ENCODE results near the gene FAM3D. TPM values are rescaled to one million over a fixed set of nuclear protein-coding genes. Genes with fewer than 3 reads are reported as not detected.
"Not testable (repeated sequence)": the region's sequence is repeated elsewhere in the genome, so short reads cannot be mapped to it uniquely, and the experiment has no call there.

The FAM3D gene
- polyA plus RNA-seq, 5 donors = 2.6 to 4.8 (median 3.7) TPM

DNA sequence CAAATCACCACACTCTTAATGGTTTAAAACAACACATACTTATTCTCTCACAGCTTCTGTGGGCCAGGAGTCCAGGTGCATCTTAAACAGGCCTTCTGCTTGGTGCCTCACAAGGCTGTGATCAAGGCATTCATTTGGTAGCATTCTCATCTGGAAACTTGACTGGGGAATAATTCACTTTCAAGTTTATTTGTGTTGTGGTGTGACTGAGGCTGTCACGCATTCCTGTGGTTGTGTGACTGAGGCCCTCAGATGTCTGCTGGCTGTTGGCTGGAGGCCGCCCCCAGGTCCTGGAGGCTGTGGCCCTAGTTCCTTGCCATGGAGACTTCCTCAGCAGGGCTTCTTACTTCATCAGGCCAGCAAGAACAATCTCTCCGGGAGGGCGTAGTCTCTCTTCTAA lies 16.9 kb upstream of the FAM3D start:
- no peak for DNase-seq

DNA sequence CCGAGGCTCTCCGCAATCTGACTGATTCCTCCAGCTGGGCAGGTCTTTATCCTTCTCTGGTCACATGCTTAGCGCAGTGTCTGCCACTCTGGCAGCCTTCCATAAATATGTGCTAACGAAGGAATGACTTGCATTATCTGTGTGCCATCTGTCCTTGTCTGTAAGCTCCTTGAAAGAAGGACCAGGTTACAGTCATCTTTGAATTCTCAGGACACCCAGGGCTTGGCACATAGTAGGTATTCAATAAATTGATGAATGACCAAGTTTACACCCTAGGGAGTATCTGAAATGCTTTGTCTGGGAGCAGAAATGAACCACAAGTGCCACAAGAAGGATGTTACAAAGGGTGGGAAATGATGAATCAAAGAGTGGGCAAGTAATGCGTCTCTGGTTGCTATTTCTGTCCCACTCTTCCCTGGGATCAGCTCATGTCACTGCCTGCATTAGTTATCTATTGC lies 16.5 kb upstream of the FAM3D start:
- DNase-seq = no peak

DNA sequence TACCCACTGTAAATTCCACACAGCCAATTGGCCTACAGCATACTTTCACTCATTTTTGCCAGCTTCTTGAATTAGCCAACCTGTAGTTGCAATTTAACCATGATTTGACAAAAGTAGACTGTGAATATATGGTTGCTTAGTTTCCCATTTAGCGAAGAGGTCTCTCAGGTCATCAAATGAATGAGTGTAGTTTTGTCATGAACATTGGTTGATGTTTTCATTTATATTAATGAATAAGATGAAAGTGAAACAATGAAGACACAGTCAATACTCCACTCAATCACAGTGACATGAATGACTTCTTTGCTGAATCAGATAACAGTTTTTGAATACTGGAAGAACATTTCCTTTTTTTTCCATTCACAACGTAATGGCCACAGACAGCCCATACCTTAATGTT lies 15.3 kb upstream of the FAM3D start:
- DNase-seq = no peak

DNA sequence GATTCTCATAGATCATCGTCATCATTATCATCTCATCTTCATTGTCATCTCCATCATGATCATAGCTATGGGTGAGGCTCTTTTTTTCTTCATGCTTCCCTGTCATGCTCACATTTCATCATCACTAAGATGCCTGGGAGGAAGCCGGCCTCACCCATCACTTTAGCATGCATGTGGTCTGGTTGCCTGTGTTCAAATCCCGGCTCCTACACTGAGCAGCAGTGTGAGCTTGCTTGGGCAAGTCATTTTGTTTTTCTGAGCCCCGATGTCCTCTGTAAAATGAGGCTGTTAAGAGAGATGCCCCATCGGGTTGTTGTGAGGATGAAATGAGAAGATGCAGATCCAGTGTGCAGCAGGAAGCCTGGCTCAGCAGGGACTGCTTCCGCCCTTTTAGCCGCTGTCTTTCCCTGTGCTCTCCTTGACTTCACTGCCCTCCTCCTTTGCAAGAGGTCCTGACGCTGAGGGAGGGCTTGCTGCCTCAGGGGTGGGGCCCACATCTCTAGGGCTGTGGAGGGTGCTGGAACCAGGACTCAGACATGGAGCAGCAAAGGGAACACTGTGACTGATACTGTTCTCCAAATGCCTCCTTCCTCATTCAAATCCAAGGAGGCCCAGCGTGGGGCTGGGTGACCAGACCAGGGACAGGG lies 14.4 kb upstream of the FAM3D start:
- DNase-seq = no peak

DNA sequence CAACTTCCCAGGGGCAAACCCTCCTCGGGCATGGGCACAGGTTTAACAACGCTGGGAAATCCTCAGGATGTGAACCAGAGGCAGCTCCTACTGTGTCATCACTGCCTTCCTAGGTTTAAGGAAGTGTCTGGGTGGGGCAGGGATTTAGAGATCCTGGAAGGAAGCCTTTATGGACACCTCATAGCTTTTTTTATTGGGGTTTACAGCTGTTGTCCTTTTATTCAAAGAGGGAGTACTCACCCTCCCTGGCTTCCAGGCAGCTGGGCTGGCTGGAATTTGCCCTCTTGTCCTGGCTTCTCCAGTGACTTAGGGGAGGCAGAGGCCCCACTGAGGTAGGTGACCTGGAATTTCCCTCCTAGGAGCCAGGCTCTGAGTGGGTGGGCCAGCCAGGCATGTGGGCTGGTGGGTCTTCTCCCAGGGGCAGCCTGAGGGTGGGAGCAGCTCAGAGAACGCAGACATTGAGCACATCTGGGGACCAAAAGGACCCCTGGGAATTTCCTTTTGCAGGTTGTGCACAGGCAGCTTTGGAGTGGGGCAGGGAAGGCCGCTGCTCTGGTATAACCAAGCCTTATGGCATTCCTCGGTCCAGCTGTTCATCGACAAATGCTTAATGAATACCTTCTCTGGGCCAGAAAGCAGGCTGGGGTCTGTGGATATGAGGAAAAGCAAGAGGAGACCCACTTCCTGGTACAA lies 13.5 kb upstream of the FAM3D start:
- no peak for DNase-seq

DNA sequence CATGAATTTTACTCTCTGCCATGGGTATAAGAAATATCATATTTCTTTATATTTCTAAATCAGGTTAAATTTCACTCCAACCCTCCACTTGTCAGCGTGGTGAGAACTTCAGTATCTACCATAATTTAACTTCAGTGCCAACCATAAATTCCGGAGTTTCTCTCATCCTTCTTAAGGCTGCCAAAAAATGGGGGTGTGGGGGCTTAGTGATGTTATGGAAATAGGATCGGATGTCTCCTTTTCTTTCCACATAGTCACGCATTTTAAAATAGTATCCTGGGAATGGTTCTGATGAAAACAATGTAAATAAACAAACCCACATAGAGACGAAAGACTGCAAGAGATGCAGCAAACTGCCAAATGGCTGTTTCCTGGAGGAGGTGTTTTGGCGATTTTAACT lies 12.9 kb upstream of the FAM3D start:
- no peak for DNase-seq

DNA sequence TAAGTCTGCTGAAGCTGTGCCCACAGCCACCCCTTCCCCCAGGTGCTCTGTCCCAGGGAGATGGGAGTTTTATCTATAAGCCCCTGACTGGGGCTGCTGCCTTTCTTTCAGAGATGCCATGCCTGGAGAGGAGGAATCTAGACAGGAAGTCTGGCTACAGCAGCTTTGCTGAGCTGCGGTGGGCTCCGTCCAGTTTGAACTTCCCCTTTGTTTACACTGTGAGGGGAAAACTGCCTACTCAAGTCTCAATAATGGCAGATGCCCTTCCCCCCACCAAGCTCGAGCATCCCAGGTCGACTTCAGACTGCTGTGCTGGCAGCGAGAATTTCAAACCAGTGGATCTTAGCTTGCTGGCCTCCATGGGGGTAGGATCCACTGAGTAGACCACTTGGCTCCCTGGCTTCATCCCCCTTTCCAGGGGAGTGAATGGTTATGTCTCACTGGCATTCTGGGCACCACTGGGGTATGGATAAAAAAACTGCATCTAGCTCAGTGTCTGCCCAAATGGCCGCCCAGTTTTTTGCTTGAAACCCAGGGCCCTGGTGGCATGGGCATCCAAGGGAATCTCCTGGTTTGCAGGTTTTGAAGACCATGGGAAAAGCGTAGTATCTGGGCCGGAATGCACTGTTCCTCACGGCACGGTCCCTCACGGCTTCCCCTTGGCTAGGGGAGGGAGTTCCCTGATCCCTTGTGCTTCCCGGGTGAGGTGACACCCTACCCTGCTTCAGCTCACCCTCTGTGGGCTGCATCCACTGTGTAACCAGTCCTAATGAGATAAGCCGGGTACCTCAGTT lies 11.8 kb upstream of the FAM3D start:
- not testable (repeated sequence) for DNase-seq

DNA sequence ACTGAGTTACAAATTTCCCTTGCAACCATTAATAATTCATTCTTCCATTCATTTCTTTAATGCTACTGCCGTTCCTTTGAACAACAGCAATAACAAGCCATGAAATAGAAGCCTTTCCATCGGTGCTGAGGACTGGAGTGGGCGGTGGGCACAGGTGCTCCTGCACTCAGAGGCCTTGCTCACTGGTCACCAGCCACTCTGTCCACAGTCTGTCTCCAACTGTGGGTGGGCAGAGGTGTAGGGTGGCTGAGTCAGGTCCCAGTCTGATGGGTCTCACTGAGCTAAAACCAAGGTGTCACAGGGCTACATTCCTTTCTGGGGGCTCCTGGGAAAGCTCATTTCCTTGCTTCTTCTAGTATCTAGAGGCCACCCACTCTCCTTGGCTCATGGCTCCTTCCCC lies 6.3 kb upstream of the FAM3D start:
- DNase-seq = no peak

DNA sequence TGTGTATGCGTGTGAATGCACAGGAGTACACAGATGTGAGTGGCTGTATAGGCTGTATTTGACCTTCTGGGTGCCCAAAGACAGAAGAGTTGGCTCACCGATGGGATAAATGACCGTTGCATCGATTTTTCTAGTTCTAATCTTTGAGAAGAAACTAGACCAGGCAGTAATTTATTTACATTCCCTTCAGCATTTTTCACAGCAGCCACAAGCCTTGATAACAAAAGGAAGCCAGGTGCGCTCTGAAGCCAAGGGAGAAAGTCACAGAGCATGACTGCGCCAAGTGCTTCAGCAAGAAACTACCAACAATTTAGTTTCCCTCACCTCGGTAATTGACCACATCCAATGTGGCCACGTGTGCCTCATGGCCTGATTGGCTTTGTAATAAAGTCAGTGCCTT lies 5.9 kb upstream of the FAM3D start:
- no peak for DNase-seq

DNA sequence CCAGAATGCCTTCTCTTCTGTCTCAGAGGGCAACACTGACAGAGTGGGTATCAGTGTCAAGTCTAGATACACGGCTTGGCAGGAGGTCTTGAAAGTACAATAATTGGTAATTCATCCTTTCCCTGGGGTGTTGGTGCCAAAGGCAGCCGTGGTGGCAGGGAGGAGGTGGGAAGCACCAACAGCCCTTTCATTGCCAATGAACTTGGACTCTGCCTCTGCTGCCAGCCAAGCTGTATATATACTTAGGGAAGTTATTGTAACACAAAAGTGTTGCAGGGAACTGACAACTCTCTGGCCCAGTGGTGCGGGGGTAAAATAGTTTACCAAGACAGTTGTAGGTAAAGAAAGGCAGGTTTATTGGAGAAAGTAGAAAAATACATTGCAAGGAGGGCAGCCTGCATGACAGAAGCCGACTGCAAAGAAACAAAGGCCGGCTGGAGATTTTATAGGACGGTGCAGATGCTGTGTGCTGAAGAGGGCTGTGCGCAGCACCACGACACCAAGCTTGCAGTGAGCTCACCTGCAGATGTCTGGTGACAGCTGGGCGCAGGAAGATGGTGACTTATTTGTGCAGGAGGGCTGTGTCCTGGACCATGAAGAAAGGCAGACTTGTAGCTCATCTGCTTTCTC lies 4.0 kb upstream of the FAM3D start:
- no peak for DNase-seq

DNA sequence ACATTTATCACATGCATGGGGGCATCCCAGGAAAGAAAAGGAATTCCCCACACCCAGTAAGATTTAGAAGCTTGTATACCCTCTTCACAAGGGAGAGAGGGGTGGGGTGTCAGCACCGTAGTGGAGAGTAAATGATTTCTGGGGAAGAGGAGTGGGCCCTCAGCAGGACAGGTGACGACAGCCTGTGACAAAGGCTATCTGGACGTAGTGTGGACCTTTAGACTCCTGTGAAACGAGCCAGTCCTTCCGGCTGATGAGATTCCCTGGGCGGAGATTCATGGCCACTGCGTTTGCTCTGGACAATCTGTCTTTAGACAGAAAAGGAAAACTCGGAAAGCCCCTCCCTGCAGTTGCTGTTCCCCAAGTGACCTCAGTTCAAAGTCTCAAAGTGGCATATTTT lies 1.7 kb upstream of the FAM3D start:
- DNase-seq = no peak

DNA sequence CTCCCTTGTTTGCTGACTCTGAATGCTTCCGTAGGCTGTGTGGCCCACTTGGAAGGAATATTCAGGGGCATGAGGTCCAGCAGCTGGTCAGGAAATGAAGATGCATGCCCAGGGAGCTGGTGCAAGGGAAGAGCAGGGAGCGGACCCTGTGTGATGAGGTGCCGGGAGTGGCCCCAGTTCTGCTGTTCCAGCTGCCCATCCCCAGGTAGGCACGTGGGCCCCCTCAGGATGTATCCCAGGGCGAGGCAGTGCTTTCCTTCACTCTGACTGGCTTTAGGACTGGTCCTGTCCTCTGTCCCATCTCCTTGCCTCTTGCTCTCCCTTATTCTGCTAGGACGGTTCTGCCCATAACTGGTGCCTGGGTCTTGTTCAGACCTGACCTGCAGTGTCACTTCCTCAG lies 1.1 kb upstream of the FAM3D start:
- no peak for DNase-seq

DNA sequence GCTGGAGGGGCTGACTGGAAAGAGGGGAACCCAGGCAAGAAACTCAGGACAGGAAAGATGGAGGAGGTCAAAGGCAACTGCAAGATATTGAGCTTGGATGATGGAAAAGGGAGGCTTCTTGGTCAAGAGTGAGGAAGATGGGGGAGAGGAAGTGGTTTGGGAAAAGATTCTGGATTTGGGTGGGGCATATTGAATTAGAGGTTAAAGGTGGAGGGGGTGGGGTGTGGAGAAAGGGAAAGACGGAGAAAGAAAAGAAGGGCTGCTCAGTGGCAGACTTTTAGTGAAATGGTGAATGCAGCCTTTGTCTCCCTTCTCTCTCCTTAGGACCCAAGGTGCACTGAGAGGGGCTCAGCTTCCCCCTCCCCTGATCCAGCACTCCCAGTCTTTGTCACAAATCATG lies 655 bp upstream of the FAM3D start:
- no peak for DNase-seq

DNA sequence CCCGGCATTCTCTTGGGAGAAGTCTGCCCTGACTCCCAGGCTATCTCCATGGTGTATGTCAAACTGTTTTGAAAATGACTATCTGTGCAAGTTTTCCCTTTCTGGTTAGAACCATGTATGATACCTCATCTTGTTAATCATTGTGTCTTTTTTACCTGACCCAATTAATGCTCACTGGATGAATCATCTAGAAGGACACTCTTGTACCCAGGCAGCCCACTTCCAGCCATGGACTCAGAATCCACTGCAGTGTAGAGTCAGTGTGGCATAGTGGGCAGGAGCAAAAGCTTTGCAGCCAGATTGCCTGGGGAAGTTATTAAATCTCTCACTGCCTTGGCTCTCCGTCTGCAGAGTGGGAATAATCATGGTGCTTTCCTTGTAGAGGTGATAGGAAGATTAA lies 1.2 kb downstream of the FAM3D start:
- no peak for DNase-seq

DNA sequence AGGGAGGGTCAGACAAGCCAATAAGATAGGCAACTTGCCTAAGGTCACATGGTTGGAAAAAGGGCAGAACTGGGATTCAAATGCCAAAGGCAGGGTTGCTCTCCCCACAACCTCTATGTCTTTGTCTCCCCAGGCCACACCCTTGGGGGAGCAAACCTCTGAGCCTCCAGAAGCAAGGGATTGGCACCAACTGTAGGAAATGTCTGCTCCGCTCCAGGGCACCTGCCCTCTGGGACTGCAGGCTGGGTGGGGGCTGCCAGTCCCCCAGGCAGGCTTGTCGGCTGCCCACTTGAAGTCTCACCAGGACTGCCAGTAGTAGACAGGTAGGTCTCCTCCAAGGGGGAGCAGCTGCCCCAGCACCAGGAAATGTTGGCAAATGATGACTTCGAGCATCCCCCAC lies 2.0 kb downstream of the FAM3D start:
- DNase-seq = no peak

DNA sequence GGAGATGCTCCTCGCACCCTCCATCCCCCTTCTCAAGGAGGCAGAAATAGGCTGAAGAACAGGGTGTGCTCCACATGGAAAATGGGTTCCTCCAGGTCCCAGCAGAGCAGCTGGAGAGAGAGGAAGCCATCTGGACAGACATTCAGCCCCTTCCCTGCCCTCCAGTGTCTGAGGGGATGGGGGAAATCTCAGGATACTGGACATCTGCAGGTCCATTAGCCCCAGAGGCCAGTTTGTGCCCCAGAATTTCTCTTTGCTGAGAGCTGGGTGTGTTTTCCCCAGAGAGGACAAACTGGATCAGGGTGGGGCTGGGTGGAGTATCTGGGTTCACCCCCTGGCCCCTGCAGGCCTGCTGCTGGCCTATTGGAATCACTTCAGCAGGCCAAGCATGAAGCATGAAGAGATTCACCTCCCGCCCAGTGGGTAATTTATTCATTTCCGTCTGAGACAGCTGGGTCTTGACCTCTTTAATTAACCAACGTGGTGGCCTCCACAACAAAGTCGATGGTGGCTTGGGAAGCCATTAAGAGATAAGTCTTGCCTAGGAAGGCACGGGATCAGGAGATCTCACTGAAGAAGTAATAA lies 4.6 kb downstream of the FAM3D start:
- DNase-seq = no peak

DNA sequence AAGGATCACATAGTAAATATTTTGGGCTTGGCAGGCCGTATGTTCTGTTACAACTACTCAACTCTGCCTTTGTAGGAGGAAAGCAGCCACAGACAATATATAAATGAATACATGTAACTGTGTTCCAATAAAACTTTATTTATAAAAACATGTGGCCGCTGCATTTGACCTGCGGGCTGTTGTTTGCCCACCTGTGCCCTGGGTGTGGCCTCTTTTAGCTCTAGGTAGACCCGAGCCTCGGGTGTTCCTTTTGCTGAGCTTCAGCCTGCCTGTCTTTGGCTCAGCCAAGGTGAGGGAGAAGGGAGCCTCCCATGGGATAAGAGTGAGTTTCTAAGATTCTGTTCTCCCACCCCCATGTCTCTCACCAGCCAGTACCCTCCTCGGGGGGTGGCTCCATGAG lies 5.6 kb downstream of the FAM3D start:
- DNase-seq = no peak

DNA sequence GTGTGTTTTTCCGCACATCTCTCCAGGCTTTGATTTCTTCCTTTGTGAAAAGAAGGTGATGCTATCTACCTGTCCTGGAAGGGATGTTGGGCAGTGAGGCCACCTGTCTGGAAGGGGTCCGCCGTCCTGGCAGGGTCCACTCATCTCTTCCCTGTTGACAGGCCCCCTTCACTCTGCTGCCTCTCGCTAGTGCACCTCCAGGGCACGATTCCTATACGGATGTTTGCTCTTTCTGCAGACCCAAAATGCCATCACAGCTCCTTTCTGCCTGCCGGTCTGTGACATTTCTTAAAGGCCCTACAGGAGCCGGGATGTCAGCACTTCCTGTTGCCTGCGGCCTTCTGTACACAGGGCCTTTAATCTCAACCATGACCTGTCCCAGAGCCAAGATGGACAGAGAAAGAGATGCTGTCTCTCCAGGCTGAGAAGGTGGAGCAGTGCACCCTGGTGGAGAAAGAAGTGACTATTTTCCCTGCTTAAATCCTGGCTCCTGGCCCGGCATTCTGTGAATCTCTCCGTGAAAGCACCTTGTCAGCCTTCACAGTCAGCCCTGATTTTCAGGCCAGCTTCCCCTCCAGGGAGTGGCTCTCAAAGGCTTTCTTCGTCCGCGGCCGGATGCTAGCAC lies 7.4 kb downstream of the FAM3D start:
- no peak for DNase-seq

DNA sequence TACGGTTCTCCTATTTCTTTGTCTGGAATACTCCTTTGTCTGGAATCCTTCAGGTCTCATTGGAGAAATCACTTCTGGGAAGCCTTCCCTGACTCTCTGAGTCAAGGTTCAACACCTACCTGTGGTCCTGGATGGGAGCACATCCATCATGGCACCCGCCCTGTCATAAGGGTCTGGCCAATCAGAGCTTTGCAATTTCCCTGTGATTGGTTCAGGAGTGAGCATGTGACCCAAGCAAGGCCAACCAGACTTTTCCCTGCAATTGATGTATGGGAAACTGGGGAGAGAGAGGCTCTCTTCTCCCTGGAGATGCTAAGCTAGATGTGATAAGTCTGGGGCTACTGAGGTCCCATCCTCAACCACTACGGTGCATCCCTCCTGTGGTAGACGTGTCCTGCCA lies 8.1 kb downstream of the FAM3D start:
- no peak for DNase-seq

DNA sequence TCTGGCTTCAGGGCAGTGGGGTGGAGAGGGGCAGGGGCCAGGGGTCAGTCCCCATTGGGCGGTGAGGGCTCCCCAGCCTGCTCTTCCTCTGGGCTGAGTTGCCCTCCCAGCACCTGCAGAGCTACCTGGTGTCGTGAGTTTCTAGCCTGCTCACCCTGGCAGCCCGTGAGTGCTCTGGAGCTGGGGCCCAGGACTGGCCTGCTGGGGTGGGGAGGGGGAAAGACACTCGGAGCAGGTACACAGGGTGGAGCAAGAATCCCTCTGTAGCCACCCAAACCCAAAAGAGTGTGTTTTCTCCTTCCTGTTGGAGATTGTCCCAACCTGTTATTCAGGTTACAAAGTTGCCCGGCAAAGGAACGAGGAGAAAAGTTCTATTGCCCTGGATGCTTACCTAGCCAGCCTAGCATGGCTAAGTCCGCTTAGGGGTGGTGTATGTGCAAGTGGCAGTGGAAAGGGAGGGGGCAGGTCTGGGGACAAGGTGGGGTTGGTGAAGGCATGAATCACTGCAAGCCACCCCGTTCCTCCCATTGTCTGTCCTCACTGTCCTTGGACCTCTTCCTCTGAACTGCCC lies 8.9 kb downstream of the FAM3D start:
- peak in 1 of 2 donors; percentile 35 for DNase-seq

DNA sequence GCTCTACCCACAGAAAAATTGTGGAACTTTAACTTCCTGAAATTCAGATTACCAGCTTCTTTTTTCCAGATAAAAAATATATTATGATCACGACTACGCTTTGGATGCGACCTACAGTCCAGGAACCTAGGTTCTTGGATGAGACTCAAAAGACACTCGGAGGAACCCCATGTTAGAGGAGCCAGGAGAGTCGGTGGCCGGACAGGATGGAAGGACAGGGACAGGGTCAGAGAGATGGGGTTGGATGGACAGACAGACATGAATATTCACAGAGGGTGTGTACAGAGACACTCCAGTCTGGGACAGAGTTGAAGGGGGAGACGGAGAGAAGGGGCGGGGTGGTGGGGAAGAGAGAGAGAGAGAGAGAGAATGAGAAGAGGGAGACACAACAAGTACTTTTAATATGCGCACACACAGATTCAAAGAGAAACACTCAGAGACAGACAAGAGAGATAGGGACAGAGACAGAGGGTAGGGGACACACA lies 9.5 kb downstream of the FAM3D start:
- no peak for DNase-seq

Measured in right lung (tissue), 5 donors.